Neutrophil (primary cell): ENCODE results near the gene OR1F1.
A peak's percentile ranks its signal among the peaks of the same experiment; 100 is the strongest.

ENCODE experiments used
- H3K27ac ChIP-seq: fragments of 200-600 bp; sonication (generic); 2 replicates; pipeline ENCODE4 v1.5.1; 2016; ENCODE audit warnings: mild to moderate bottlenecking, moderate library complexity
- H3K27me3 ChIP-seq: fragments of 200-600 bp; sonication (generic); 2 replicates; pipeline ENCODE4 v1.6.0; 2016; ENCODE audit warnings: mild to moderate bottlenecking
- H3K36me3 ChIP-seq: fragments of 200-600 bp; sonication (generic); 2 replicates; pipeline ENCODE4 v1.5.1; 2017
- H3K4me1 ChIP-seq, 2 experiments: fragments of 200-600 bp in 1 of 2; sonication (generic) in 1 of 2; 1 replicate in 1 of 2; 2 replicates in 1 of 2; pipeline versions ENCODE4 v1.5.1 to v1.6.1; 2013 to 2016; ENCODE audit warnings: low read depth in 1 of 2, low read length in 1 of 2, mild to moderate bottlenecking in 1 of 2, moderate library complexity in 1 of 2; ENCODE audit not compliant: control insufficient read depth in 1 of 2, insufficient read depth in 1 of 2
- H3K4me3 ChIP-seq, 2 experiments: fragments of 200-600 bp in 1 of 2; sonication (generic) in 1 of 2; 1 replicate in 1 of 2; 2 replicates in 1 of 2; pipeline ENCODE4 v1.5.1; 2013 to 2016; ENCODE audit warnings: low read depth in 1 of 2, low read length in 1 of 2, mild to moderate bottlenecking in 1 of 2, moderate library complexity in 1 of 2
- H3K9me3 ChIP-seq: fragments of 200-600 bp; sonication (generic); 2 replicates; pipeline ENCODE4 v1.5.1; 2016
- CTCF ChIP-seq: fragments of 200-600 bp; sonication (generic); IDR thresholded peaks from 2 replicates; pipeline ENCODE4 v1.5.1; 2016; ENCODE audit warnings: antibody characterized with exemption

The OR1F1 gene

GRCh38 chr16:3182608-3183444 is 5.2 kb upstream of the OR1F1 start:
- Histone ChIP-seq H3K27ac (peak overlapping the region; percentile 11), H3K9me3 (no peaks in the 10 kb centered on the region)
- peak; percentile 81 for TF ChIP-seq CTCF

DNA sequence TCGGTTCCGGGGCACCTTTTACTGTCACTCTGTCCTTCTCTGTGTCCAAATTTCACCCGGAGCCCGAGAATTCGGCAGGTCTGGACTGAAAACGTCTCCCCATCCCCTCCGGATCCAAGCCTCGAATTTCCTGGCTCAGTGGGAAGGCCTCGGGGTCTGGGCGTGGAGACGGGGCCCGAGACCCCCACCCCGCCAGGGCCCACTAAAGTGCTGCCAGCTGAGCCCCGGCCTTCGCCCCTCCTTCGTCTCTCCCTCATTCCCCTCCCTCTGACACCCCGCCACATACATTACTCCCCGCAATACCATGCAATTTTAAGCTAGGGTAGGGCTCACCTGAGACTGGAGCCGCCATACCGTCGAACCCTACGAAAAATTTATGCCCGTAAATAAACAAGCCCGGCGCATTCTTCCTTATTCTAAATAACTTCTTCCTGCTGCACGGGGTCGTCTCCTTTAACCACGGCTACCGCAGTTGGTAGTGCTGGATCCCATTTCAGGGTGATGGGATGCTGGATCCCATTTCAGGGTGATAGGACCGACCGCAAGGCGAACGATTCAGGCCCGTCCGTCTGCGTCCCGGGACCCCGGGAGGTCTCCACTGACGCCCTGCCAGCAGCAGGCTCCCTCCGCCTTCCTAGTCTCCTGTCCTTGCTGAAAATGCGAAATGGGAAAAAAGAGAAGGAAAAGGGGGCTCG is 4.4 kb upstream of the OR1F1 start:
- H3K27me3 ChIP-seq = peaks cover 100% of the 10 kb centered on the region
- H3K4me3 ChIP-seq = peak overlapping the region; percentile 65 to 72
- H3K9me3 ChIP-seq = no peaks in the 10 kb centered on the region
- peak overlapping the region; percentile 11 for H3K27ac ChIP-seq
- no peak for TF ChIP-seq CTCF
- H3K36me3 ChIP-seq = no peaks in the 10 kb centered on the region
- peaks cover 18 to 25% of the 10 kb centered on the region in 2 experiments for H3K4me1 ChIP-seq

More at GRCh38 chr16:3182608-3183444, 5.2 kb upstream of the OR1F1 start:
- Histone ChIP-seq H3K27me3 (peaks cover 100% of the 10 kb centered on the region), H3K4me1 (peaks cover 15 to 19% of the 10 kb centered on the region in 2 experiments), H3K36me3 (no peaks in the 10 kb centered on the region), H3K4me3 (peak overlapping the region; percentile 65 to 72)

- H3K4me1 ChIP-seq = peaks cover 23 to 34% of the 10 kb centered on the region in 2 experiments
- peaks cover 100% of the 10 kb centered on the region for H3K27me3 ChIP-seq
- no peak overlapping the region for H3K4me3 ChIP-seq
- no peaks in the 10 kb centered on the region for H3K9me3 ChIP-seq
- no peak for TF ChIP-seq CTCF
- H3K36me3 ChIP-seq = no peaks in the 10 kb centered on the region
- H3K27ac ChIP-seq = no peak overlapping the region
These were observed 886 bp upstream of the OR1F1 start for GRCh38 chr16:3186946-3187690.

- Histone ChIP-seq H3K4me3 (no peak overlapping the region), H3K27me3 (peaks cover 100% of the 10 kb centered on the region), H3K4me1 (peaks cover 11 to 20% of the 10 kb centered on the region in 2 experiments), H3K36me3 (no peaks in the 10 kb centered on the region), H3K27ac (no peak overlapping the region), H3K9me3 (peaks cover 8% of the 10 kb centered on the region)
- TF ChIP-seq CTCF = no peak
These were observed 596 bp downstream of the OR1F1 start for GRCh38 chr16:3188675-3188924.

- Histone ChIP-seq H3K36me3 (no peaks in the 10 kb centered on the region), H3K4me3 (no peak overlapping the region), H3K27me3 (peaks cover 100% of the 10 kb centered on the region), H3K9me3 (peaks cover 10% of the 10 kb centered on the region), H3K27ac (no peak overlapping the region), H3K4me1 (peaks cover 8 to 14% of the 10 kb centered on the region in 2 experiments)
- no peak for TF ChIP-seq CTCF
These were observed 1.2 kb downstream of the OR1F1 start for GRCh38 chr16:3188925-3189825.
